Right lobe of liver (tissue), 6 donors: ENCODE results near the gene COL24A1. TPM values are rescaled to one million over a fixed set of nuclear protein-coding genes. Genes with fewer than 3 reads are reported as not detected.
"Not testable (repeated sequence)": the region's sequence is repeated elsewhere in the genome, so short reads cannot be mapped to it uniquely, and the experiment has no call there.

Experiments used
- ATAC-seq, 4 donors: fragments of 200-7000 bp; cut with Tn5 transposase; one replicate each; pipeline ENCODE4 v1.9.1; 2020; ENCODE audit warnings: mild to moderate bottlenecking in 4 of 4, moderate library complexity in 4 of 4
- DNase-seq, 3 donors: peaks; one replicate each; pipeline ENCODE4 v3.0.0-alpha.2; 2020
- H3K27ac ChIP-seq, 3 donors: fragments of 200-600 bp; one replicate each; pipeline ENCODE4 v1.8.0; 2022
- H3K27me3 ChIP-seq, 2 donors: fragments of 200-600 bp; one replicate each; pipeline ENCODE4 v1.8.0; 2022
- H3K36me3 ChIP-seq, 4 donors: fragments of 200-600 bp; sonication (generic) in 1 of 4; one replicate each; pipeline versions ENCODE4 v1.5.1 to v1.8.0; 2017 to 2022; ENCODE audit warnings: control low read depth in 1 of 4
- H3K4me1 ChIP-seq, 4 donors: fragments of 200-600 bp; sonication (generic) in 1 of 4; one replicate each; pipeline versions ENCODE4 v1.5.1 to v1.8.0; 2017 to 2022; ENCODE audit warnings: control low read depth in 1 of 4
- H3K4me3 ChIP-seq, 3 donors: fragments of 200-600 bp; one replicate each; pipeline ENCODE4 v1.8.0; 2022
- H3K9me3 ChIP-seq, 4 donors: fragments of 200-600 bp; sonication (generic) in 1 of 4; one replicate each; pipeline versions ENCODE4 v1.5.1 to v1.8.0; 2017 to 2022; ENCODE audit warnings: control low read depth in 1 of 4
- POLR2A ChIP-seq: fragments of 450-650 bp; IDR thresholded peaks from one replicate; pipeline ENCODE4 v1.6.1; 2017; ENCODE audit warnings: antibody characterized with exemption, mild to moderate bottlenecking
- WGBS: methylation state at CpG from one replicate; pipeline ENCODE4 v1.1.6; 2018; ENCODE audit warnings: low coverage, low lambda C conversion rate; ENCODE audit not compliant: insufficient coverage; ENCODE audit errors: missing lambda C conversion rate; 5-methylcytosine and 5-hydroxymethylcytosine counted together
- intact Hi-C, 2 donors: fragments of 100-400 bp; cut with DNase I; formaldehyde crosslinking; loops; one replicate each; pipeline versions ENCODE4 v1.11.2 to v1.14.1; 2022
- total RNA-seq, 6 experiments: library from RNA; depleted of rRNA in 2 of 6; stranded (reverse); fragments of >200 nt in 2 of 6; fragmentation: NEBNext Ultra II Directional in 3 of 6; extraction: Animal tissue kit (Norgen Biotek cat#: 25700) in 3 of 6; gene quantifications; one replicate each; pipeline versions ENCODE4 v1.1.0 to v1.2.4, GENCODE V29; 2016 to 2023
- TF ChIP-seq, protein P1 (sequence below), 4 donors: fragments of 200-600 bp in 3 of 4; fragments of 450-650 bp in 1 of 4; IDR thresholded peaks; one replicate each; pipeline versions ENCODE4 v1.5.1 to v1.8.0; 2016 to 2022; ENCODE audit warnings: antibody characterized with exemption in 4 of 4, mild to moderate bottlenecking in 2 of 4
- donor health status: DM: no; HTN: yes; CAD: no.
- donor health status: DM: no; HTN: no; CAD: no.
- donor health status: DM: no; HTN: no; CAD: no.
- donor health status: DM: no; HTN: yes; CAD: no.
- donor health status: DM: no; HTN: yes; CAD: no.

The COL24A1 gene
- total RNA-seq, 6 experiments from 2014 or later = 0.05 to 0.07 TPM; not detected in 4

DNA sequence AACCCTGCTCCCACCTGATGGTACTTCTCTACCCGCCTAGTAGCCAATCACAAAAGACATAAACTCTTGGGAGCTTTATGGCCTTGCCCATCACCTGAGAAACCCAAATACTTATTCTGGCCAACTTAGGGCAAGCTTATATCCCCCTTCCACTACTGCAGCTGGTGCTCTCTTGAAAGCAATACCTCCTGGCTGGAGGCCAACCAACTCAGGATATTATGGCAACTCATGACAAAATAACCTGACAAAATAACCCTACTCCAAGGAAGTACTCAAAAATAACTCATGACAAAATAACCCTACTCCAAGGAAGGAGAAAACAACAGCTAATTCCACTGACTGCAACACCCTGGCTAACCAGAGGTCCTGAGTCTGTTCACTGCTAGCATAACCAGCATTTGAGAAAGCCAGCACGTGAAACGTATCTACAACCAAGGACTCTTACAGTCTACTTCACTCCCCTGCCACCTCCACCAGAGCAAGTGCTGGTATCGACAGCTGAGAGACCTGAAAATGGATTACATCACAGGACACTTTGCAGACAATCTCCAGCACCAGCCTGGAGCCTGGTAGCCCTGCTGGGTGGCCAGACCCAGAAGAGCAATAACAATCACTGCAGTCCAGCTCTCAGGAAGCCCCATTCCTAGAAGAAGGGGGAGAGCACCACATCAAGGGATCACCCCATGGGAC is 179.9 kb downstream of the COL24A1 start:
- ATAC-seq = no peak
- H3K9me3 ChIP-seq = no peaks in the 10 kb centered on the region
- no peak for TF ChIP-seq POLR2A
- no peaks in the 10 kb centered on the region for H3K4me1 ChIP-seq
- H3K27me3 ChIP-seq = no peaks in the 10 kb centered on the region
- H3K36me3 ChIP-seq = no peaks in the 10 kb centered on the region
- H3K4me3 ChIP-seq = no peak overlapping the region
- H3K27ac ChIP-seq = no peak overlapping the region
- 75% methylated on average over 1 of the region's 4 CpGs for WGBS
- no peak for DNase-seq
- intact Hi-C loops = no loop called here

DNA sequence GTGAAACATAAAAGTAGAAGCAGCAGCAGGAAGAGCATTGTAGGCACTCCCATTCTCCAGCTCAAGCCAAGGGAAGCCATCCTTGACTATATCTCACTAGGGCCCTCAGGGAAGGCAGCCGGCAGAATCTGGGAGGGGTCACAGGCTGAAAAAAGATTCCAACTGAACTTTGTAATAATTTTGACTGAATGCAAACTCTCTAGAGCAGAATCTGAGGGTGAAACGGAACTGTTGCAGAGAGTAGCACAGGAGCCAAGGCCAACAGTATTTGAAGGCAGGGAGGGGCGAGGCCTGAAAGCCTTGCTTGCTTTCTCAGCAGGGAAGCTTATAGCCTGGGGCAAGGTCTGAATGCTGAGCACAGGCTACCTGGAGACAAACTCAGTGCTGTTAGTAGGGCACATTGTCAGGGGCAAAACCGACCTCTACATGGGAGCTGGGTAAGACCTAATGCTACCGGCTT is 180.6 kb downstream of the COL24A1 start:
- intact Hi-C loops = no loop called here
- 26% methylated on average over 3 of the region's 5 CpGs for WGBS
- H3K4me1 ChIP-seq = no peaks in the 10 kb centered on the region
- no peak for TF ChIP-seq POLR2A
- TF ChIP-seq, protein P1, sequence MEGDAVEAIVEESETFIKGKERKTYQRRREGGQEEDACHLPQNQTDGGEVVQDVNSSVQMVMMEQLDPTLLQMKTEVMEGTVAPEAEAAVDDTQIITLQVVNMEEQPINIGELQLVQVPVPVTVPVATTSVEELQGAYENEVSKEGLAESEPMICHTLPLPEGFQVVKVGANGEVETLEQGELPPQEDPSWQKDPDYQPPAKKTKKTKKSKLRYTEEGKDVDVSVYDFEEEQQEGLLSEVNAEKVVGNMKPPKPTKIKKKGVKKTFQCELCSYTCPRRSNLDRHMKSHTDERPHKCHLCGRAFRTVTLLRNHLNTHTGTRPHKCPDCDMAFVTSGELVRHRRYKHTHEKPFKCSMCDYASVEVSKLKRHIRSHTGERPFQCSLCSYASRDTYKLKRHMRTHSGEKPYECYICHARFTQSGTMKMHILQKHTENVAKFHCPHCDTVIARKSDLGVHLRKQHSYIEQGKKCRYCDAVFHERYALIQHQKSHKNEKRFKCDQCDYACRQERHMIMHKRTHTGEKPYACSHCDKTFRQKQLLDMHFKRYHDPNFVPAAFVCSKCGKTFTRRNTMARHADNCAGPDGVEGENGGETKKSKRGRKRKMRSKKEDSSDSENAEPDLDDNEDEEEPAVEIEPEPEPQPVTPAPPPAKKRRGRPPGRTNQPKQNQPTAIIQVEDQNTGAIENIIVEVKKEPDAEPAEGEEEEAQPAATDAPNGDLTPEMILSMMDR (IDR thresholded peaks at IDR 0.05) = no peak
- H3K27me3 ChIP-seq = no peaks in the 10 kb centered on the region
- no peaks in the 10 kb centered on the region for H3K36me3 ChIP-seq
- DNase-seq (no peak), ATAC-seq (no peak)
- no peaks in the 10 kb centered on the region for H3K9me3 ChIP-seq
- H3K4me3 ChIP-seq = no peak overlapping the region
- H3K27ac ChIP-seq = no peak overlapping the region

GRCh38 chr1:85962457-85962856 is 194.1 kb downstream of the COL24A1 start:
- TF ChIP-seq, protein P1 (IDR thresholded peaks at IDR 0.05) = no peak
- TF ChIP-seq POLR2A = no peak
- Histone ChIP-seq H3K9me3 (no peaks in the 10 kb centered on the region), H3K27me3 (no peaks in the 10 kb centered on the region), H3K36me3 (no peaks in the 10 kb centered on the region), H3K4me1 (no peaks in the 10 kb centered on the region), H3K27ac (no peak overlapping the region), H3K4me3 (no peak overlapping the region)
- 83% methylated on average over 2 of the region's 2 CpGs for WGBS
- DNase-seq = no peak
- intact Hi-C loops = no loop called here
- no peak for ATAC-seq

- Histone ChIP-seq H3K36me3 (no peaks in the 10 kb centered on the region), H3K27ac (no peak overlapping the region), H3K4me3 (no peak overlapping the region), H3K9me3 (no peaks in the 10 kb centered on the region), H3K27me3 (no peaks in the 10 kb centered on the region), H3K4me1 (no peaks in the 10 kb centered on the region)
- WGBS = 52% methylated on average over 2 of the region's 2 CpGs
- ATAC-seq = no peak
- intact Hi-C loops = no loop called here
- no peak for TF ChIP-seq POLR2A
- TF ChIP-seq, protein P1 (IDR thresholded peaks at IDR 0.05) = no peak
- no peak for DNase-seq
These were observed 198.8 kb downstream of the COL24A1 start for GRCh38 chr1:85957760-85958159.

GRCh38 chr1:85955218-85955617 is 201.4 kb downstream of the COL24A1 start:
- H3K27me3 ChIP-seq, H3K4me3 ChIP-seq, H3K4me1 ChIP-seq, H3K27ac ChIP-seq, ATAC-seq, intact Hi-C loops, DNase-seq, H3K9me3 ChIP-seq, H3K36me3 ChIP-seq: not testable (repeated sequence)
- 49% methylated on average over 6 of the region's 7 CpGs for WGBS
